Psoas muscle (tissue), 8 donors: ENCODE measurements around the gene TPM3. TPM values are rescaled to one million over a fixed set of nuclear protein-coding genes. Genes with fewer than 3 reads are reported as not detected.

Source experiments
- ATAC-seq, 4 donors: fragments of 200-7000 bp; cut with Tn5 transposase; one replicate each; pipeline ENCODE4 v1.9.1; 2020; ENCODE audit warnings: moderate library complexity in 3 of 4, mild to moderate bottlenecking in 2 of 4
- DNase-seq, 2 donors: peaks; one replicate each; pipeline ENCODE4 v3.0.0-alpha.2; 2020
- H3K27ac ChIP-seq: fragments of 200-600 bp; one replicate; pipeline ENCODE4 v1.8.0; 2022
- H3K27me3 ChIP-seq, 3 donors: fragments of 200-600 bp in 1 of 3; one replicate each; pipeline versions ENCODE4 v1.6.1 to v1.8.0; 2013 to 2022; ENCODE audit warnings: low read length in 2 of 3, mild to moderate bottlenecking in 2 of 3, moderate library complexity in 1 of 3; ENCODE audit not compliant: insufficient read depth in 3 of 3
- H3K36me3 ChIP-seq, 2 donors: fragments of 200-600 bp in 1 of 2; one replicate each; pipeline versions ENCODE4 v1.6.1 to v1.8.0; 2013 to 2022; ENCODE audit warnings: low read depth in 1 of 2, mild to moderate bottlenecking in 1 of 2, moderate library complexity in 1 of 2; ENCODE audit not compliant: insufficient read depth in 1 of 2
- H3K4me1 ChIP-seq: fragments of 200-600 bp; one replicate; pipeline ENCODE4 v1.8.0; 2022
- H3K4me3 ChIP-seq: fragments of 200-600 bp; one replicate; pipeline ENCODE4 v1.8.0; 2022; ENCODE audit warnings: mild to moderate bottlenecking
- H3K9me3 ChIP-seq: fragments of 200-600 bp; one replicate; pipeline ENCODE4 v1.8.0; 2022
- CTCF ChIP-seq: fragments of 200-600 bp; IDR thresholded peaks from one replicate; pipeline ENCODE4 v1.8.0; 2022; ENCODE audit warnings: antibody characterized with exemption
- WGBS, 3 donors: extraction: QIAGEN DNeasy Blood & Tissue Kit; methylation state at CpG; one replicate each; pipeline versions ENCODE4 v1.1.6 to v1.1.7; 2013; 5-methylcytosine and 5-hydroxymethylcytosine counted together
- intact Hi-C, 2 donors: fragments of 100-400 bp; cut with DNase I; formaldehyde crosslinking; loops; one replicate each; pipeline versions ENCODE4 v1.11.0 to v1.14.2; 2022
- polyA plus RNA-seq, 3 donors: library from polyadenylated mRNA; stranded (reverse); fragments of 200-250 nt; gene quantifications; one replicate each; pipeline ENCODE4 v1.2.3, GENCODE V29; 2013
- total RNA-seq, 4 donors: library from RNA; stranded (reverse); fragmentation: NEBNext Ultra II Directional in 2 of 4; extraction: Animal tissue kit (Norgen Biotek cat#: 25700) in 2 of 4; gene quantifications; one replicate each; pipeline versions ENCODE4 v1.2.1 to v1.2.4, GENCODE V29; 2021 to 2023
- donor health status: healthy with polysubstance abuse.
- donor health status: DM: no; HTN: no; CAD: no; lungs with moderate emphysema.
- donor health status: Bipolar disorder and iron deficiency.
- donor health status: healthy.
- donor health status: DM: yes; HTN: yes; CAD: no.
- donor health status: DM: no; HTN: no; CAD: no.
- donor health status: DM: no; HTN: no; CAD: no.
- donor health status: DM: yes; HTN: yes; CAD: no.

Gene TPM3
- total and polyA plus RNA-seq, 7 donors = 1,778 to 3,898 (median 2,728) TPM

- no peak for ATAC-seq
- no peaks in the 10 kb centered on the region for H3K27me3 ChIP-seq
- H3K36me3 ChIP-seq = no peaks in the 10 kb centered on the region
- no peak for DNase-seq
- WGBS, 3 donors = 72 to 81% (median 80%) methylated on average over 5 of the region's 5 CpGs
- no peaks in the 10 kb centered on the region for H3K9me3 ChIP-seq
- no peak for TF ChIP-seq CTCF
- no peak overlapping the region for H3K27ac ChIP-seq
- no peak overlapping the region for H3K4me3 ChIP-seq
- no peaks in the 10 kb centered on the region for H3K4me1 ChIP-seq
- intact Hi-C loops = loop anchor here in 1 of 2 donors (10.0 kb wide), 1 partner anchor 103 kb away; no protein-coding TSS in a partner anchor
These were observed 74.3 kb downstream of the TPM3 start for GRCh38 chr1:154117642-154118041.

- Histone ChIP-seq H3K36me3 (no peaks in the 10 kb centered on the region), H3K4me1 (no peaks in the 10 kb centered on the region), H3K27me3 (no peaks in the 10 kb centered on the region), H3K9me3 (no peaks in the 10 kb centered on the region), H3K4me3 (no peak overlapping the region), H3K27ac (no peak overlapping the region)
- intact Hi-C loops = loop anchor here in 1 of 2 donors (10.0 kb wide), 1 partner anchor 100 kb away; no protein-coding TSS in a partner anchor
- WGBS, 3 donors = 43 to 47% (median 47%) methylated on average over 1 of the region's 1 CpG
- ATAC-seq (no peak), DNase-seq (no peak)
- no peak for TF ChIP-seq CTCF
These were observed 76.7 kb downstream of the TPM3 start for GRCh38 chr1:154115180-154115579.

Other genes starting within 250 kb of the TPM3 start
- 10 to 100 TPM; 47.1 to 75.4 (median 50.3) TPM for gene DENND4B, start 245.4 kb downstream of the TPM3 start, total RNA-seq
- gene DENND4B, start 245.4 kb downstream of the TPM3 start, polyA plus RNA-seq = 10 to 100 TPM; 23.1 to 40.4 (median 23.5) TPM
- gene CRTC2, start 233.5 kb downstream of the TPM3 start, total RNA-seq = 10 to 100 TPM; 17.0 to 39.0 (median 27.6) TPM
- gene CRTC2, start 233.5 kb downstream of the TPM3 start, polyA plus RNA-seq = 10 to 100 TPM; 31.3 to 54.6 (median 31.3) TPM
- gene SLC39A1, start 228.6 kb downstream of the TPM3 start, total RNA-seq = 10 to 100 TPM; 21.9 to 58.2 (median 38.0) TPM
- gene SLC39A1, start 228.6 kb downstream of the TPM3 start, polyA plus RNA-seq = 10 to 100 TPM; 46.7 to 85.3 (median 65.9) TPM
- gene CREB3L4, start 224.2 kb downstream of the TPM3 start, total RNA-seq = 1 to 10 TPM; 3.7 to 5.6 (median 5.0) TPM
- gene CREB3L4, start 224.2 kb downstream of the TPM3 start, polyA plus RNA-seq = 10 to 100 TPM in 1 of 3 donors, 1 to 10 TPM in 2; 4.3 to 12.6 (median 6.3) TPM
- 100 to 1,000 TPM in 2 of 4 donors, 10 to 100 TPM in 2; 87.6 to 118 (median 95.0) TPM for gene JTB, start 214.4 kb downstream of the TPM3 start, total RNA-seq
- gene JTB, start 214.4 kb downstream of the TPM3 start, polyA plus RNA-seq = 100 to 1,000 TPM; 147 to 266 (median 172) TPM
- 10 to 100 TPM; 31.0 to 67.0 (median 44.1) TPM for gene RAB13, start 205.8 kb downstream of the TPM3 start, total RNA-seq
- gene RAB13, start 205.8 kb downstream of the TPM3 start, polyA plus RNA-seq = 10 to 100 TPM; 30.3 to 40.8 (median 38.5) TPM
- gene RPS27, start 201.3 kb downstream of the TPM3 start, total RNA-seq = 1,000 to 10,000 TPM in 2 of 4 donors, 100 to 1,000 TPM in 2; 653 to 1,325 (median 1,012) TPM
- gene RPS27, start 201.3 kb downstream of the TPM3 start, polyA plus RNA-seq = 1,000 to 10,000 TPM; 7,773 to 8,046 (median 8,035) TPM
- 1 to 10 TPM in 1 of 4 donors, under 1 TPM in 3; 0.05 to 3.0 (median 0.26) TPM for gene NUP210L, start 37.0 kb downstream of the TPM3 start, total RNA-seq
- gene NUP210L, start 37.0 kb downstream of the TPM3 start, polyA plus RNA-seq = under 1 TPM in 1 of 3 donors, not detected in 2; 0.01 TPM
- gene CFAP141, start 14.2 kb upstream of the TPM3 start, total RNA-seq = not detected
- not detected for gene CFAP141, start 14.2 kb upstream of the TPM3 start, polyA plus RNA-seq
- 100 to 1,000 TPM in 1 of 4 donors, 10 to 100 TPM in 3; 83.9 to 121 (median 87.5) TPM for gene UBAP2L, start 28.9 kb upstream of the TPM3 start, total RNA-seq
- 10 to 100 TPM; 45.8 to 92.0 (median 81.9) TPM for gene UBAP2L, start 28.9 kb upstream of the TPM3 start, polyA plus RNA-seq
- gene HAX1, start 80.5 kb upstream of the TPM3 start, total RNA-seq = 100 to 1,000 TPM; 122 to 148 (median 136) TPM
- gene HAX1, start 80.5 kb upstream of the TPM3 start, polyA plus RNA-seq = 100 to 1,000 TPM; 110 to 154 (median 143) TPM
- gene AQP10, start 129.0 kb upstream of the TPM3 start, total RNA-seq = not detected
- gene AQP10, start 129.0 kb upstream of the TPM3 start, polyA plus RNA-seq = under 1 TPM in 1 of 3 donors, not detected in 2; 0.04 TPM
- gene ATP8B2, start 133.4 kb upstream of the TPM3 start, total RNA-seq = 1 to 10 TPM; 3.6 to 5.8 (median 4.0) TPM
- gene ATP8B2, start 133.4 kb upstream of the TPM3 start, polyA plus RNA-seq = 1 to 10 TPM; 1.3 to 3.4 (median 2.2) TPM
- 100 to 1,000 TPM in 1 of 4 donors, 10 to 100 TPM in 3; 32.6 to 182 (median 80.9) TPM for gene IL6R, start 213.2 kb upstream of the TPM3 start, total RNA-seq
- 10 to 100 TPM; 41.7 to 97.7 (median 80.8) TPM for gene IL6R, start 213.2 kb upstream of the TPM3 start, polyA plus RNA-seq